Testis (tissue), 3 donors: Measurements from ENCODE around the gene SLC25A1. TPM values are rescaled to one million over a fixed set of nuclear protein-coding genes. Genes with fewer than 3 reads are reported as not detected.

Source experiments
- DNase-seq: peaks from one replicate; pipeline ENCODE4 v3.0.0-alpha.2; 2019
- H3K27ac ChIP-seq, 2 donors: fragments of 200-600 bp; sonication (generic); one replicate each; pipeline ENCODE4 v1.5.1; 2019
- H3K27me3 ChIP-seq: fragments of 200-600 bp; sonication (generic); one replicate; pipeline ENCODE4 v1.5.1; 2019
- H3K36me3 ChIP-seq: fragments of 200-600 bp; sonication (generic); one replicate; pipeline ENCODE4 v1.5.1; 2017; ENCODE audit warnings: low read depth; ENCODE audit errors: missing control alignments
- H3K4me1 ChIP-seq: fragments of 200-600 bp; sonication (generic); one replicate; pipeline ENCODE4 v1.5.1; 2019
- H3K4me3 ChIP-seq, 2 donors: fragments of 200-600 bp; sonication (generic); one replicate each; pipeline ENCODE4 v1.5.1; 2017 to 2019
- H3K9me3 ChIP-seq: fragments of 200-600 bp; sonication (generic); one replicate; pipeline ENCODE4 v1.5.1; 2017
- POLR2A ChIP-seq: fragments of 450-650 bp; IDR thresholded peaks from one replicate; pipeline ENCODE4 v1.6.1; 2017; ENCODE audit warnings: antibody characterized with exemption, mild to moderate bottlenecking, moderate library complexity
- WGBS, 2 donors: methylation state at CpG; one replicate each; pipeline ENCODE4 v1.1.5; 2018; 5-methylcytosine and 5-hydroxymethylcytosine counted together
- intact Hi-C: fragments of 100-400 bp; cut with DNase I; formaldehyde crosslinking; loops from one replicate; pipeline ENCODE4 v1.15.1; 2023; ENCODE audit warnings: low total_unique reads
- polyA plus RNA-seq: library from polyadenylated mRNA; stranded (reverse); fragments of 350-450 nt; fragmentation: Illumina TruSeq; extraction: RNeasy Lipid Tissue Mini Kit (QIAGEN cat#74804); gene quantifications from one replicate; pipeline ENCODE4 v1.2.3, GENCODE V29; 2014; ENCODE audit warnings: low read depth, low replicate concordance; ENCODE audit not compliant: insufficient read depth
- total RNA-seq, 2 donors: library from RNA; depleted of rRNA; stranded (reverse); fragments of >200 nt; gene quantifications; one replicate each; pipeline ENCODE4 v1.2.3, GENCODE V29; 2016
- TF ChIP-seq, protein P1 (sequence below), 3 experiments: fragments of 450-650 bp in 2 of 3; fragments of 200-600 bp in 1 of 3; sonication (generic) in 1 of 3; IDR thresholded peaks; one replicate each; pipeline ENCODE4 v1.5.1; 2016 to 2019; ENCODE audit warnings: antibody characterized with exemption in 3 of 3, mild to moderate bottlenecking in 2 of 3, moderate library complexity in 1 of 3

SLC25A1 gene
- total and polyA plus RNA-seq, 3 donors from 2014 or later: 56.0 to 64.9 (median 61.7) TPM

DNA sequence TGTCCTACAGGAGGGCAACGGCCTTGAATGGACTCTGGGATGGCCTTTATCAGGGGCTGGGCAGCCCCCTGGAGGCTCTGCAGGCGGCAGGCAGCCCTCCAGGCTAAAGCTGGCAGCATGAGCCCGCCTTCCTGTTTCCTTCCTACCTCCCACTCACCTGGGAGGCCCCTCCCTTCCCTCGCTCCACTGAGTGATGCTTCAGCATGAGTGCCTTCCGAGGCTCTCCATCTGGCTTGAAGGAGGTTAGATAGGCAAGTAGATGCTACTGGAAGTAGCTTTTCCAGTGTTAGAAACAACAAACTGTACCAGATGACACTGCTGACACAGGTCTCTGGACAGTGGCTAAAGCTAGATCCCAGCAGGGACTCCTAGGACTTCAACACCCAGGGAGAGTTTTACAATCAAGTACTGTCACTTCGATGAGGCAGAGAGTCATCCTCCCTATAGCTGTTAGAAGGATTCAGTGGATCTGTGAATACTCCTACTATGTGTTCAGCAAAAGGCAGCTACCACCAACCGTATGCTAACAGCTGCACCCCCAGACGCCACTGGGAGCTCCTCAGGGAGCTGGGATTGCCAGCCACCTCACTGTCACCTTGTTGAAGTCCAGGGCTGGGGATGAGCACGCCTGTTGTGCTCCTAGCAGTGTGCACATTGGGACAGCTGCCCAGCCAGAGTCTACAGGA lies 4.1 kb upstream of the SLC25A1 start:
- WGBS, 2 donors: 62 to 74% methylated on average over 4 to 9 of the region's 9 CpGs
- intact Hi-C loops: no loop called here
- H3K4me3 ChIP-seq: no peak overlapping the region
- DNase-seq: no peak
- H3K4me1 ChIP-seq: peaks cover 8% of the 10 kb centered on the region
- H3K9me3 ChIP-seq: no peaks in the 10 kb centered on the region
- H3K27me3 ChIP-seq: no peaks in the 10 kb centered on the region
- H3K27ac ChIP-seq: no peak overlapping the region
- TF ChIP-seq POLR2A: no peak
- TF ChIP-seq, protein P1, sequence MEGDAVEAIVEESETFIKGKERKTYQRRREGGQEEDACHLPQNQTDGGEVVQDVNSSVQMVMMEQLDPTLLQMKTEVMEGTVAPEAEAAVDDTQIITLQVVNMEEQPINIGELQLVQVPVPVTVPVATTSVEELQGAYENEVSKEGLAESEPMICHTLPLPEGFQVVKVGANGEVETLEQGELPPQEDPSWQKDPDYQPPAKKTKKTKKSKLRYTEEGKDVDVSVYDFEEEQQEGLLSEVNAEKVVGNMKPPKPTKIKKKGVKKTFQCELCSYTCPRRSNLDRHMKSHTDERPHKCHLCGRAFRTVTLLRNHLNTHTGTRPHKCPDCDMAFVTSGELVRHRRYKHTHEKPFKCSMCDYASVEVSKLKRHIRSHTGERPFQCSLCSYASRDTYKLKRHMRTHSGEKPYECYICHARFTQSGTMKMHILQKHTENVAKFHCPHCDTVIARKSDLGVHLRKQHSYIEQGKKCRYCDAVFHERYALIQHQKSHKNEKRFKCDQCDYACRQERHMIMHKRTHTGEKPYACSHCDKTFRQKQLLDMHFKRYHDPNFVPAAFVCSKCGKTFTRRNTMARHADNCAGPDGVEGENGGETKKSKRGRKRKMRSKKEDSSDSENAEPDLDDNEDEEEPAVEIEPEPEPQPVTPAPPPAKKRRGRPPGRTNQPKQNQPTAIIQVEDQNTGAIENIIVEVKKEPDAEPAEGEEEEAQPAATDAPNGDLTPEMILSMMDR (IDR thresholded peaks at IDR 0.05): no peak
- H3K36me3 ChIP-seq: no peaks in the 10 kb centered on the region

DNA sequence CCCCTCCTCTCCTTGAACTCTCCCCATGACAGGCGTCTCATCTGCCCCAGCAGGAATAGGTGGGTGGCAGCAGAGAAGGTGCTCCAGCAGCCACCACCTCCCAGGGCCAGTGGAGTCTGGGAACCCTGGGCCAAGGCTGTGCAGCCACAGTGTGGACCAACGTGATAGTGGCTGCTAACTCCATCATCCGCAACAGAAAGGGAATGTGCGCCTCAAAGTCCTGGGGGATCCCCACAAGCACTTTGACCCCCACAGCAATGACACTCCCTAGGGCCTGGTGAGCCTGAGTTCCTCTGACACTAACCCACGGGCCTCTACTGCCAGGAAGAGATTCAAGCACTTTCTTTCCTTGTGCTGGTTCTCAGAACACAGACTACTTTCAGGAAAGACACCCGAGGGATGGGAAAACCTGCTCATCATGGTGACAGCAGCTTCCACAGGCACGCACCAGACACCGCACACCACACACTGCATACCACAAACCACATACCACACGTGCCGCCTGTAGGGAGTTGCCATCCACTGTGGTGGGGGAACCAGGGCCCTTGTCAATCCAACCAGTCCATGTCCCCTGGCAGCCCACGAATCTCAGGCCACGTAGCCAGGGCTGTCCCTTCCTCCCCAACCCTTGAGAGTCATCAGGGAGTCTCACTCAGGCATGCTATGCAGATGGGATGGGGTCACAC lies 3.4 kb upstream of the SLC25A1 start:
- Histone ChIP-seq H3K36me3 (no peaks in the 10 kb centered on the region), H3K4me1 (peaks cover 14% of the 10 kb centered on the region), H3K27me3 (no peaks in the 10 kb centered on the region), H3K27ac (no peak overlapping the region), H3K9me3 (no peaks in the 10 kb centered on the region), H3K4me3 (no peak overlapping the region)
- DNase-seq: no peak
- WGBS, 2 donors: 71 to 72% methylated on average over 10 to 12 of the region's 12 CpGs
- TF ChIP-seq, protein P1 (IDR thresholded peaks at IDR 0.05): no peak
- no peak for TF ChIP-seq POLR2A
- intact Hi-C loops: no loop called here

DNA sequence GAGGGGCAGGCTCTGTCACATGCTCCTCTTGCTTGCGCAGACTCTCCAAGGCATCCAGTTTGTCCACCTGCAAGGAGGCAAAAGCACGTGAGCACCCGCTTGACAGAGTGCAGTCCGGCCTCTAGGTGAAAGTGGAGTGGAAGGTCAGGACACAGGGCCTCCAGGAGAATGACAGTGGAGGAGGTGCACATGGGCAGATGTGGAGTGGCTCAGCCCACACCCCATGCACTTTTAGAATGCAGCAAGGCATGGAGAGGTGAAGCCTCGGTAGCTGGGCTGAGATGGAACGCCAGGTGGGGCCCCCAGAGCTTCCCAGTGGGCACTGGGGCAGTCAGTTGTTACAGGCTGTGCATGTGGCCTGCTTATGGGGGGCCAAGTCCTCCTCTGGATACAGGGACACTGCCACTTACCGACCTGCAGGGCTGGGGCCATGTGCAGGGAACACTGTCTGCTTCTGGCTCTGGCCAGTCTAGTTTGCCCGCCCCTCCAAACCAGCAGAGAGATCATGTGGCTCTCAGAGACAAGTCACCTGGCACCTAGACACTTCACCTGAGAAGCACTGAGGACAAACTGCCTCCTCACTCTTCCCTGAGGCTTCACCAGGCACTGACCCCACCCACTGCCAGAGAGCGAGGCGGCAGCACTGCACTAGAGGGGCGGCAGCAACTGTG lies 2.3 kb upstream of the SLC25A1 start:
- 86 to 96% methylated on average over 7 to 11 of the region's 11 CpGs for WGBS, 2 donors

DNA sequence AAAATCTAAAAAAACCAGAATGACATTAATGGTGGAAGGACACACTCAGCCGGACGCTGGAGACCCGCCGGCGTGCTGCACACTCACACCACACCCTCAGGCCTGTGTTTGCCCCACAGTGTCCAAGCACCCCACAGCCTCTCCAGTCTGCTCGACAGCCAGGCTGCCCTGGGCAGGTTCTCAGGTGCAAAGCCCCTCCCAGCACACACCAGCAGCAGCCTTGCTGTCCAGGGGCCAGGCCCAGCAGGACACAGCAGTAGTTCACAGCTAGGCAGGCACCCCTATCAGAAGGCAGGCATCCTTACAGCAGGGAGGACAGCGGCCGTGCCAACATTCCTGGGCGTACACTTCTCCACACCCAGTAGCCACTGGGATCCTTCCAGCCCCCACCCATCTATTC lies 1.7 kb upstream of the SLC25A1 start:
- Histone ChIP-seq H3K27ac (peak overlapping the region in 1 of 2 donors; percentile 95), H3K4me3 (no peak overlapping the region), H3K9me3 (no peaks in the 10 kb centered on the region), H3K27me3 (no peaks in the 10 kb centered on the region), H3K36me3 (no peaks in the 10 kb centered on the region), H3K4me1 (peaks cover 17% of the 10 kb centered on the region)
- TF ChIP-seq, protein P1 (IDR thresholded peaks at IDR 0.05): no peak
- TF ChIP-seq POLR2A: no peak
- DNase-seq: no peak
- 90% methylated on average over 8 to 9 of the region's 9 CpGs for WGBS, 2 donors
- intact Hi-C loops: no loop called here

More for the DNA sequence above, 2.3 kb upstream of the SLC25A1 start:
- Histone ChIP-seq H3K4me3 (no peak overlapping the region), H3K27ac (no peak overlapping the region), H3K4me1 (peaks cover 17% of the 10 kb centered on the region), H3K27me3 (no peaks in the 10 kb centered on the region), H3K36me3 (no peaks in the 10 kb centered on the region), H3K9me3 (no peaks in the 10 kb centered on the region)
- DNase-seq: no peak
- no peak for TF ChIP-seq POLR2A
- TF ChIP-seq, protein P1 (IDR thresholded peaks at IDR 0.05): no peak
- intact Hi-C loops: no loop called here
